HepG2 (cell line): ENCODE measurements around the gene SSBP4. TPM values are rescaled to one million over a fixed set of nuclear protein-coding genes. Genes with fewer than 3 reads are reported as not detected.
A peak's percentile ranks its signal among the peaks of the same experiment; 100 is the strongest.

ENCODE experiments used
- ATAC-seq: fragments of 200-7000 bp; cut with Tn5 transposase; 3 replicates; pipeline ENCODE4 v1.9.1; 2020; ENCODE audit warnings: mild to moderate bottlenecking, moderate library complexity
- BruUV-seq: library from RNA; stranded (reverse); fragments of 400-500 nt; replicated peaks from 2 replicates; lab custom pipeline; 2021; lab: Mats Ljungman, UMichigan
- CTCF ChIA-PET: fragments of 300-600 bp; formaldehyde crosslinking; extraction: SDS; loops from one replicate; lab custom pipeline; 2021; ENCODE audit warnings: low total read pairs, inconsistent platforms, low intra/inter-chr PET ratio; lab: Yijun Ruan, JAX
- POLR2A ChIA-PET: fragments of 350-600 bp; sonication (Branson Sonifier 250); formaldehyde crosslinking; loops from one replicate; lab custom pipeline; 2020; ENCODE audit warnings: antibody characterized with exemption, inconsistent platforms; lab: Yijun Ruan, JAX
- DNase-seq: peaks from one replicate; pipeline ENCODE4 v3.0.0-alpha.2; 2015; ENCODE audit warnings: low spot score
- FAIRE-seq: peaks from 3 replicates; lab custom pipeline; 2011; peaks lifted over from hg19 to GRCh38; lab: Jason Lieb, UNC
- H2AFZ ChIP-seq: one replicate; pipeline ENCODE4 v1.6.1; 2011; ENCODE audit warnings: low read length, inconsistent platforms
- H3K27ac ChIP-seq: fragments of 300-600 bp; 3 replicates; pipeline ENCODE4 v1.8.0; 2011; ENCODE audit warnings: mixed run types, mild to moderate bottlenecking, mixed read lengths, low read length, inconsistent platforms; ENCODE audit not compliant: insufficient read depth; ENCODE audit errors: extremely low read length
- H3K27me3 ChIP-seq, 2 experiments: fragments of 200-600 bp in 1 of 2; 2 replicates in 1 of 2; 3 replicates in 1 of 2; pipeline versions ENCODE4 v1.6.0 to v1.8.0; 2011; ENCODE audit warnings: low read length in 2 of 2, mild to moderate bottlenecking in 2 of 2, moderate library complexity in 2 of 2, inconsistent platforms in 1 of 2; ENCODE audit not compliant: insufficient read depth in 2 of 2, control insufficient read depth in 1 of 2
- H3K36me3 ChIP-seq, 2 experiments: fragments of 200-600 bp in 1 of 2; replicated peaks in 1 of 2; 2 replicates in 1 of 2; 3 replicates in 1 of 2; pipeline versions ENCODE4 v1.5.1 to v1.8.0; 2011; ENCODE audit warnings: low read length in 2 of 2, inconsistent platforms in 1 of 2; ENCODE audit not compliant: insufficient read depth in 2 of 2, control insufficient read depth in 1 of 2
- H3K4me1 ChIP-seq: 2 replicates; pipeline ENCODE4 v1.5.1; 2012; ENCODE audit warnings: low read length, inconsistent platforms; ENCODE audit not compliant: insufficient read depth
- H3K4me2 ChIP-seq: 2 replicates; pipeline ENCODE4 v1.6.0; 2011; ENCODE audit warnings: low read depth, low read length, inconsistent platforms
- H3K4me3 ChIP-seq, 3 experiments: fragments of 200-600 bp in 1 of 3; sonication (generic), shearing (Covaris generic) in 1 of 3; replicated peaks in 1 of 3; 2 replicates each; pipeline ENCODE4 v1.5.1; 2011 to 2016; ENCODE audit warnings: low read length in 3 of 3, inconsistent platforms in 2 of 3, low read depth in 2 of 3, mild to moderate bottlenecking in 2 of 3, control low read depth in 1 of 3, mixed read lengths in 1 of 3; ENCODE audit not compliant: insufficient read depth in 1 of 3
- H3K79me2 ChIP-seq: one replicate; pipeline ENCODE4 v1.6.1; 2011; ENCODE audit warnings: low read length, inconsistent platforms; ENCODE audit not compliant: insufficient read depth
- H3K9ac ChIP-seq: 2 replicates; pipeline ENCODE4 v1.6.0; 2011; ENCODE audit warnings: mild to moderate bottlenecking, low read depth, low read length, inconsistent platforms; ENCODE audit not compliant: insufficient read depth
- H3K9me3 ChIP-seq: 2 replicates; pipeline ENCODE4 v1.5.1; 2012; ENCODE audit warnings: mild to moderate bottlenecking, low read length
- H4K20me1 ChIP-seq: 2 replicates; pipeline ENCODE4 v1.6.0; 2011; ENCODE audit warnings: inconsistent platforms, mild to moderate bottlenecking, low read length, moderate library complexity; ENCODE audit not compliant: insufficient read depth
- MXI1 ChIP-seq: IDR thresholded peaks from 3 replicates; pipeline ENCODE4 v1.6.1; 2012; ENCODE audit warnings: low read depth, low read length, inconsistent platforms, borderline replicate concordance
- RBFOX2 ChIP-seq: fragments of 200-400 bp; formaldehyde crosslinking; IDR thresholded peaks from 2 replicates; pipeline ENCODE4 v1.6.1; 2017; ENCODE audit warnings: low read depth, mild to moderate bottlenecking, low read length
- ZNF850 ChIP-seq: sonication (generic); formaldehyde crosslinking; conservative IDR thresholded peaks from 2 replicates; pipeline ENCODE4 v1.9.0; 2021; ENCODE audit warnings: mild to moderate bottlenecking, missing genetic modification reagents
- WGBS: methylation state at CpG from one replicate; pipeline ENCODE4 v1.1.6; 2017; ENCODE audit warnings: low lambda C conversion rate; 5-methylcytosine and 5-hydroxymethylcytosine counted together
- in situ Hi-C: cut with HindIII; loops from 2 replicates; pipeline ENCODE4 v1.10.0; 2017; ENCODE audit warnings: low pct_unique_long_range_greater_than_20kb; ENCODE audit not compliant: extremely low pct_ligation_motif_present
- intact Hi-C: fragments of 100-400 bp; cut with micrococcal nuclease; formaldehyde crosslinking; loops from one replicate; pipeline ENCODE4 v1.10.0; 2022; ENCODE audit not compliant: unreplicated experiment
- polyA plus RNA-seq, 8 experiments: library from polyadenylated mRNA; depleted of rRNA in 3 of 8; stranded (reverse) in 7 of 8; unstranded in 1 of 8; fragments of >200 nt; fragmentation: Illumina TruSeq in 4 of 8; extraction: Trizol in 4 of 8; gene quantifications; 2 replicates each; pipeline versions ENCODE4 v1.2.1 to v1.2.3, GENCODE V29; 2011 to 2016; ENCODE audit warnings: low read depth in 4 of 8, missing spikeins in 1 of 8, mixed read lengths in 1 of 8; ENCODE audit not compliant: insufficient read depth in 1 of 8
- total RNA-seq, 5 experiments: library from RNA; depleted of rRNA; stranded (reverse); fragments of >200 nt; fragmentation: Illumina TruSeq; extraction: Trizol; gene quantifications; 2 replicates each; pipeline ENCODE4 v1.2.3, GENCODE V29; 2016; ENCODE audit warnings: low read depth in 1 of 5
- TF ChIP-seq, protein P1 (sequence below): sonication (generic); formaldehyde crosslinking; IDR thresholded peaks from 2 replicates; pipeline ENCODE4 v1.4.0; 2020; ENCODE audit warnings: missing genetic modification reagents
- TF ChIP-seq, protein P2 (sequence below): sonication (generic); formaldehyde crosslinking; IDR thresholded peaks from 2 replicates; pipeline ENCODE4 v1.4.0; 2020; ENCODE audit warnings: missing genetic modification reagents, borderline replicate concordance

The SSBP4 gene
- total and polyA plus RNA-seq, 2 of the 13 experiments (the other 11 are each of a cell fraction or from before 2014, with no cell fraction given): 20.8 to 39.5 TPM

DNA sequence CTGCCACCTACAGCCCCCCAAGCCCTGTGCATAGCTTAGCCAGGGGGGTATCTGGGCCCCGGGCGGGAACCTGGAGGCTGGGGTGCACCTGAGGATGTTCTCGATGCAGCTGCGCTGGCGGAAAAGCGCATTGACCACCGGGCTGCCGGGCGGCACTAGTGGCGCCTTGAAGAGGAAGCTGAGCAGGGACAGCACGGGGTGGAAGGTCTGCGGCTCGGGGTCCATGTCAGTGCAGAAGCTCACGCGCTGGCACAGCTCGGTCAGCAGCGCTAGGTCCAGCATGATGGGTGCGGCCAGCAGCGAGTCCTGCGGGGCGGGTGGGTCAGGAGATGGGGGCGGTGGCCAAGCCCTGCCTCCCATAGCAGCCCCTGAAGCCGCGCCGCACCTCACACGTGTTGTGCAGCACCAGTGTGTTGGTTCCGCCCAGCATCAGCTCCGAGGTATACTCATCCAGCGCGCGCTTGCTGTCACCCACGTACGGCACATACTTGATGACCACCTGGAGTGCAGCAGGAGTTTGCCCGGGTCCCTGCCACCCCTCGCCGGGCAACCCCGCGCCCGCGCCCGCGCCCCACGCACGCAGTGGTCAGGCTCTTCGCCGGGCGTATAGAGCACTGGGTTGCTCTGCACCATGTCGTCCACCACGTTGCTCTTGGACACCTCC lies 16.1 kb downstream of the SSBP4 start:
- POLR2A ChIA-PET: no interaction called here
- no peak for ATAC-seq

More for the DNA sequence above, 16.1 kb downstream of the SSBP4 start:
- DNase-seq: no peak
- Histone ChIP-seq H3K36me3 (peaks cover 1 to 3% of the 10 kb centered on the region in 2 experiments; a peak in 1 of 5 replicates), H3K9ac (no peak overlapping the region), H3K4me2 (no peak overlapping the region), H3K4me3 (no peak overlapping the region), H3K4me1 (peaks cover 23% of the 10 kb centered on the region), H3K9me3 (no peaks in the 10 kb centered on the region), H2AFZ (no peak overlapping the region), H4K20me1 (no peaks in the 10 kb centered on the region), H3K79me2 (no peaks in the 10 kb centered on the region), H3K27ac (no peak overlapping the region), H3K27me3 (no peaks in the 10 kb centered on the region)
- BruUV-seq: TSS peak; percentile 59
- WGBS: 96% methylated on average over 36 of the region's 49 CpGs
- in situ Hi-C loops (no loop called here), intact Hi-C loops (no loop called here)
- TF ChIP-seq, protein P1, sequence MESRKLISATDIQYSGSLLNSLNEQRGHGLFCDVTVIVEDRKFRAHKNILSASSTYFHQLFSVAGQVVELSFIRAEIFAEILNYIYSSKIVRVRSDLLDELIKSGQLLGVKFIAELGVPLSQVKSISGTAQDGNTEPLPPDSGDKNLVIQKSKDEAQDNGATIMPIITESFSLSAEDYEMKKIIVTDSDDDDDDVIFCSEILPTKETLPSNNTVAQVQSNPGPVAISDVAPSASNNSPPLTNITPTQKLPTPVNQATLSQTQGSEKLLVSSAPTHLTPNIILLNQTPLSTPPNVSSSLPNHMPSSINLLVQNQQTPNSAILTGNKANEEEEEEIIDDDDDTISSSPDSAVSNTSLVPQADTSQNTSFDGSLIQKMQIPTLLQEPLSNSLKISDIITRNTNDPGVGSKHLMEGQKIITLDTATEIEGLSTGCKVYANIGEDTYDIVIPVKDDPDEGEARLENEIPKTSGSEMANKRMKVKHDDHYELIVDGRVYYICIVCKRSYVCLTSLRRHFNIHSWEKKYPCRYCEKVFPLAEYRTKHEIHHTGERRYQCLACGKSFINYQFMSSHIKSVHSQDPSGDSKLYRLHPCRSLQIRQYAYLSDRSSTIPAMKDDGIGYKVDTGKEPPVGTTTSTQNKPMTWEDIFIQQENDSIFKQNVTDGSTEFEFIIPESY: peak; percentile 49; the same call in 1 of the 2 replicates
- TF ChIP-seq MXI1 (no peak), RBFOX2 (0 out of 2 replicates have a peak, but pooled peaks have one; percentile 4), ZNF850 (CRISPR knock-in tag) (no peak)
- TF ChIP-seq, protein P2, sequence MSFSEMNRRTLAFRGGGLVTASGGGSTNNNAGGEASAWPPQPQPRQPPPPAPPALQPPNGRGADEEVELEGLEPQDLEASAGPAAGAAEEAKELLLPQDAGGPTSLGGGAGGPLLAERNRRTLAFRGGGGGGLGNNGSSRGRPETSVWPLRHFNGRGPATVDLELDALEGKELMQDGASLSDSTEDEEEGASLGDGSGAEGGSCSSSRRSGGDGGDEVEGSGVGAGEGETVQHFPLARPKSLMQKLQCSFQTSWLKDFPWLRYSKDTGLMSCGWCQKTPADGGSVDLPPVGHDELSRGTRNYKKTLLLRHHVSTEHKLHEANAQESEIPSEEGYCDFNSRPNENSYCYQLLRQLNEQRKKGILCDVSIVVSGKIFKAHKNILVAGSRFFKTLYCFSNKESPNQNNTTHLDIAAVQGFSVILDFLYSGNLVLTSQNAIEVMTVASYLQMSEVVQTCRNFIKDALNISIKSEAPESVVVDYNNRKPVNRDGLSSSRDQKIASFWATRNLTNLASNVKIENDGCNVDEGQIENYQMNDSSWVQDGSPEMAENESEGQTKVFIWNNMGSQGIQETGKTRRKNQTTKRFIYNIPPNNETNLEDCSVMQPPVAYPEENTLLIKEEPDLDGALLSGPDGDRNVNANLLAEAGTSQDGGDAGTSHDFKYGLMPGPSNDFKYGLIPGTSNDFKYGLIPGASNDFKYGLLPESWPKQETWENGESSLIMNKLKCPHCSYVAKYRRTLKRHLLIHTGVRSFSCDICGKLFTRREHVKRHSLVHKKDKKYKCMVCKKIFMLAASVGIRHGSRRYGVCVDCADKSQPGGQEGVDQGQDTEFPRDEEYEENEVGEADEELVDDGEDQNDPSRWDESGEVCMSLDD (CRISPR knock-in tag): no peak
- no peak for FAIRE-seq
- CTCF ChIA-PET: no interaction called here
